ENCODE results near the gene ASPN.

ASPN gene

DNA sequence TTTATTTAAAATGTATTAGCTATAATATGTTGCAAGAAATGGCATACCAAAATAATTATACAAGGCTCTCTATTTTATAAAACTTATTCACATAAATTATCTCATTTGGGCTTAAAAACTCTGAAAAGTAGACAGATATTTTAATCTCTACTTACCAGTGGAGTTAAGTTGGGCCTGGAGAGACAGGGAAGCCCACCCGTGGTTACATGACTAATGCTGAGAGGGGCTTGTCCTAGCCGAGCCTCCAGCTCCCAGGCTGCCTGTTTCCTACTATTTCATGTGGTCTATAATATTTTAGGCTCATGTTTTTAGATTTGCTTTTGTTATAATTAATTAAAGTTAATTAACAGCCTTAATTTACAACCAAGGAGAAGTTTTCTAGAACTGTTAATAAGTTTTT is 20.9 kb upstream of the ASPN start:
- no peak for FAIRE-seq

DNA sequence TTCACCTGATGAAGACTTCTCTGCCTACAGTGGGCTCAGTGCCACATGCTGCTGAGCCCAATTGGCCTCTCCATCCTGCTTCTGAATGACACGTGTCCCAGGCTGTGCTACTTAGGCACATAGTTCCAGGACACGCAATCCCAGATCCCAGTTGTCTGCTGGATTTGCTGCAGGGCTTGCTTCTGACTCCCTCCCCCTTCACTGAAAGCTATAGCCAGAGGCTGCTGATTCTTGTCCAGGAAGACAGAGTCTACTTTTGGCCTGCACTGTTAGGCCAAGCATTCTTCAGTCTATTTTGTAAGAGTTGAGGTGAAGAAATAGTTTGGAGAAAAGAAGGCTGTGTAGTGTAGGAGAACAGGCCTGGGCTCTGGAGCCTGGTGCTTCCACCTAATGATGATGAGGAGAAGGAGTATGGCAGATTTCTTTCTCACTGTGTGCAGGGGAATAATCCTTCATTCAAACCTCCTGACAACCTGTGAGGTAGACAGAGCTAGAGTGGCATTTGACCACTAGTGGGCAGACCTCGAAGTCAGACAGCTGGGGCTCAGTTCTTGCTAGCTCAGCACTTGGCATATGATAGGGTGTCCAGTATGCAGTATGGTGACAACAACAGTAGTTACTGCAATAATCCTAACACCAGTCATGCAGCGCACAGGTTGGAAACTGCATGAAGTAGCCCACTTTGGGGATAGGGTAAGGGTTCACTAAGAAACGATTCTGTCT is 19.5 kb upstream of the ASPN start:
- no peak for FAIRE-seq

DNA sequence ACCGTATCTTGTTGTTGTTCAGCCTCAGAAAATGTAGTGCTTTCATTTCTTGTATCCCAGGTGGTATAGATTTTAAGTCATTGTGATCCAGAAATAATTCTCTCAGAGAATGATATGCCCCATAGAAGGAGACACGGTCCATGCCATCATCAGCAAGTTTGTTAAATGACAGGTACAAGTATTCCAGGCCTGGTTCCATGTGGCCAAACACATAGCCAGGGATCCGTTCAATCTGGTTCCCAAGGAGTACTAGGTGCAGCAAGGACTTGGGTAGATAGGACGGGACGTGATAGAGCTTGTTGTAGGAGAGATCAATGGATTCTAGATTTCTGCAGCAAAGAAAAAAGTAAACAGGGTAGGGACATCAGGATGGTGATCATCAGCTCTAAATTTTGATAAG is 18.4 kb upstream of the ASPN start:
- FAIRE-seq: no peak

DNA sequence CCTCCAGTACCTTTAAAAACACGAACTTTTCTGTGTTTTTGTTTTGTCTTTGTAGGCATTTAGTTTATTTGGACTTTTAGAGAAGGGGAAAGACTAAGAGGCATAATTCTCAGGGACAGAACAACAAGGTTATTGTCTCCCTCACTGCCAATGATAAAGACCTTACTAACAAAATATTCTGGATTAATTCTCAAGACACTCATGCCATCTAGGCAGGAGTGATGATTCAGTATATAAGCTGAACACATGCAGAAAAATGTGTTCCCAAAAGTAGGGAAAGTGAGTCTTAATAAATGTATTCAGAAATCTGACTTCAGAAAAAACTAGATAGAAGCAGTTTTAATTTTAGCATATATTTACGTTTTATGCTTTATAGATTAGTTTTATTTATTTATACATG is 17.4 kb upstream of the ASPN start:
- no peak for FAIRE-seq

DNA sequence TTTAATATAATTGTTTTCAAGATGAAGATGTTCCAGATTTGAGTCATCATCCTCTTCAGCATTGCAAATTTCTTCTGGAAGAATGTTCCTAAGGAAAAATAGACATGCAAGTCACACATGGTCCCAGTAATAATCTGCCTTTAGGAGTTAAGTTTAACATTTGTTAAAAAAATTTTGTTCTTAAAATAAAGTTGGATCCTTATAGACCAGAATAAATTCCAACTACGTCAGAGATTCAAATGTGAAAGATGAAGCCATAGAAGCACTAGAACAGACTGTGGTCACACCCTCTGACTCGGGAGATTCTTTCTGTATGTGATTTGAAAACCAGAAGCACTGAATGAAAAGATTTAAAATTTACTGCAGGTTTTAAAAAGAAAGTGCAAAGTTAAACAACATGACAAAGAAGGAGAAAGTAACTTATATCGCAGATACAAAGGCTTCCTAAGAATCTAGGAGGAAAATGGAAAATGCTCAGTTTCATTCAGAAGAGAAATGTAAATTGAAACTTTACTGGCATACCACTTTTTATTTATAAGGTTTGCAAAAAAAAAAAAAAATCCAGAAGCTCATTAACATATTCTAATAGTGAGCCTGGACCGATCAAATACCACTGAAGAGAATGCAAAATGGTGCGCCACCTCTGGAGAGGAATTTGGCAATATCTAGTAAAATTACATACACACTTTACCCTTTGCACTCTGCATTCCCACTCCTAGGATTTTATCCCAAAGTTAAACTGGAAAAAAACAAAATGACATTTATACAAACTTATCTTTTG is 14.3 kb upstream of the ASPN start:
- FAIRE-seq: no peak

DNA sequence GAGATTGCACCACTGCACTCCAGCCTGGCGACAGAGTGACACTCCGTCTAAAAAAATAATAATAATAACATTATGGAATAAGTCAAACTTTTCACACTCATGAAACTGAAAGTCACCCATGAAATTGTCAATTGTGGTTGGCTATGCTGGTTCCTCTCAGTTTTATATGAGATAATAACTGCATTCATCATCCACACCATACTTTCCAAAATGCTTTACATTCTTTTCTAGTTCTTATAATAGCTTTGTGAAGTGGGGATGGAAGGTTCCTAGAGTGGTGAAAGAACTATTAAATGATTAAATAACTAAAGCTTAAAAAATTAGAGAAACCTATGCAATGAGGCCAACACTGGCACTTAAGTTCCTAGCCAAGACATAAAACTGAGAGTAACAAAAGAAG is 12.6 kb upstream of the ASPN start:
- no peak for FAIRE-seq

DNA sequence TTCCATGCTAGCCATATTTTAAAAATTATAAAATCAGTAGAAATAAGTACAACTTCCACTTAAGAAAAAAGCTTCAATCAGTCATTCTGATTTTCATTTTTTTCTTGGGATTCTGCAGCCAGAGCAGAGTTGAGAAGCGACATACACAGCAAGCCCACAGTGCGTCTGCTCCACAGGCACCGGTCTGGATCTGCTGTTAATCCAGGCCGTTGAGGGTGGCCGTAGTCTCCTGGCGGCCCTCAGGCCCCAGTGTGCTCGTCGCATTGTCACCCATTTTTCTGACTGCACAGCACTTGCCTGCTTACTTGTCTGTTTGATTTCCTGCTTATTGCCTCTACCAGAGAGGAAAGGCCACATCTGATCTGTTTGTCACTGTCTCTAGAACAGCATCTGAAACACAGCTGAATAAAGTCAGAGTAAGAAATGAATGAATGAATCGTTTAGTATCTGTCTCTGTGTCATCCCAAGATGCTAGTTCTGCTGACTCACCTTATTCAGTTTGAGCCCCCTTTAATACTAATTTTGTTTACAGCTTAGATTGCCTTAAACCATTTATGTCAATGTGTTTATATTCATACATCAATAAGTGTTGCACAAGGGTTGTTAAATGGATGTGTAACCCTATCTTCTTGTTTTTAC is 11.6 kb upstream of the ASPN start:
- no peak for FAIRE-seq

DNA sequence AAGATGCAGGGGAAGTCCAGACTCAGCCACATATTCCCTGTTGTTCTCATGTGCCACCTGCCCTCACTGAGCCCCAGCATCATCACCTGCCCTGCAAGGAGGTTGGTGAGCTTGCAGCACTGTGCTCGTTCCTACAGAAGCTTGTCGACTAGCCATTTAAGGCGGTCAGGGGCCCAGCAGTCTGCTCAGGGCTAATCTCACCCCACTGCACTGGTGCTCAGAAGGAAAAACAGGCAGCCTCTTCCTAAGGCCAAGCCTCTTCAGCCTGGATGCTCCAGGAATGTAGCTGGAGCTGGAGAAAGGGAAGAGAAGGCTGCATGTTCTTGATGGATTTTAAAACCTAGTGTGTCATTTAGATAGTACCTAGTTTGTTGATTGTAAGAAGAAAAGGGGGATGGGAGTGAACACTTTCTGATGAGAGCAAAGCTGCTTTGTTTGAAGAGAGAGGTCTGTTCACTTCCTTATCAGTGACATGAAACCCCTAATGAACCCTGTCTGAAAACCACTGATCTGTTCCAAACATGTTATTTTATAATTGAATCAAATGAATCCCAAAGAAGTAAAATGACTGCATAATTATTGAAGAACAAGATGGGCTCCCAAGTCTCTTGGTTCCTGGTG is 10.6 kb upstream of the ASPN start:
- FAIRE-seq: no peak

DNA sequence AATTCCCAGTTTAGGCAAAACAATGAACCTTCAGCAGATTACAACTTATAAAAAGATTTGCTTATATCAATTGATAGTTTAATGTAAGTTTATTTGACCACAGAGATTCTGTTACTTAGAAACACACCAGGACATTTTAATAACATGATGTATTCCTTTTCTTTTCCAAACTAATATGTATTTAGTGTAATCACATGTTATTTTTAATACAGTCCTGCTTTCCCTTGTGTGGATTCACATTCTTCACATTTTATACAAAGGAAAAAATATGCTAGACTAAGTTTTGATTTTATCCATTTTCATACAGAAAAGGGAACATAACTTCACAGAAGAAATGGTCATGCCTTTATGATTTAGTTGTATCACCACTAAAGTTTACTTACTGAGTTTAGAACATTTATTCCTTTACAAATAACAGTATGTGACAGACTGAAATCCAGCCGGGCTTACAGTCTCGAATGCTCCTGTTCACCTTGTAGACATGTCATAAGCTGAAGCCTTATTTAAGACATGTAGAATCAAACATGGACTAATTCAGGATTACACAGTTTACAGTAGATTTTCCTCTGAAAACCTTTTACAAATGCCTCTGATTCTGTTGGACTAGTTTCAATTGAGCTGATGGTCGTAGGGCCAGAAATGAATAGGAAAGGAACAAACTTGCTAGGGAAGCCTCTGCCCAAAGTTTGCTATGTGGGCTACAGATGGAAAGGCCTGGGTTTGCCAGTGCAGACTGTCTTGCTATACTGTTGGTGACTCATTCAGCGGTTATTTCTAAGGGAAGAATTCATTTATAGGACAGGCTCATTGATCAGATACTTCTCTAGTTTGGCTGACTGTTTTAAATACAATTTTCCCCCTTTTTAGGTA is 6.6 kb upstream of the ASPN start:
- no peak for FAIRE-seq

DNA sequence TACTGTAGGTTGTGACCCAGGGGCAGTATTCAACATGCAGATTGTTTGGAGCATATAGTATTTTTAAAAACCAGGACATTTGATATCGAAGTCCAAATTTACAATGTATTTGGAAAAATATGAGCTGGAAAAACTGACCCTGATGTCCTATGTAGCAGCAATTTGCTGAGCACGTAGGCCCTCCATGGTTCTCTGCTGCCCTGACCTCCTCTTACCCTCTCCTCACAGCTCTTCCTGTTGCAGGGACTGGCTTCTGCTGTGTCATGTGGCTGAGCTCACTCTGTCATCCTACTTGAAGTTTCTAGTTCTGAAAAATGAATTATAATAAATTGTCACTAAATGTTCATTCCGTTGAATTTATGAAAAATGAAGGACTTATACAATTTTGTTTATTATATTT is 4.1 kb upstream of the ASPN start:
- no peak for FAIRE-seq

DNA sequence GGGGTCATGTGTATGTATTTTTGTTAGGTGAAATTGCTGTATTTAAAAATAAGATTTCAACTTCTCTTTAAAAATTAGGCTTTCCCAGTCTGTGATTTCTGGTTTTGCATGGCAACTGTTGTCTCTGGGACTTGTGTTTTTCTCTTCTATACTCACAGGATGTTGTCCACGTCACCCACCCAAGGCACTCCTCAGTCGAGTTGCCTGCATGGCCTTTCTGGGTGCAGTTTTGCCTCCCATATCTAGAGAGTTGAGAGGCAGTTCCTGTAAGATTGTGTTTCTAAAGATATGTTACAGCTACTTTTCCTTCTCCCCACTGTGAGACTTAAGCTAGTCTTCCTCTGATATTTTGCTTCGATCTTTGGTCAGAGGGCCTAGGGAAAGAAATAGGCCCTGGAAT is 2.3 kb upstream of the ASPN start:
- no peak for FAIRE-seq

DNA sequence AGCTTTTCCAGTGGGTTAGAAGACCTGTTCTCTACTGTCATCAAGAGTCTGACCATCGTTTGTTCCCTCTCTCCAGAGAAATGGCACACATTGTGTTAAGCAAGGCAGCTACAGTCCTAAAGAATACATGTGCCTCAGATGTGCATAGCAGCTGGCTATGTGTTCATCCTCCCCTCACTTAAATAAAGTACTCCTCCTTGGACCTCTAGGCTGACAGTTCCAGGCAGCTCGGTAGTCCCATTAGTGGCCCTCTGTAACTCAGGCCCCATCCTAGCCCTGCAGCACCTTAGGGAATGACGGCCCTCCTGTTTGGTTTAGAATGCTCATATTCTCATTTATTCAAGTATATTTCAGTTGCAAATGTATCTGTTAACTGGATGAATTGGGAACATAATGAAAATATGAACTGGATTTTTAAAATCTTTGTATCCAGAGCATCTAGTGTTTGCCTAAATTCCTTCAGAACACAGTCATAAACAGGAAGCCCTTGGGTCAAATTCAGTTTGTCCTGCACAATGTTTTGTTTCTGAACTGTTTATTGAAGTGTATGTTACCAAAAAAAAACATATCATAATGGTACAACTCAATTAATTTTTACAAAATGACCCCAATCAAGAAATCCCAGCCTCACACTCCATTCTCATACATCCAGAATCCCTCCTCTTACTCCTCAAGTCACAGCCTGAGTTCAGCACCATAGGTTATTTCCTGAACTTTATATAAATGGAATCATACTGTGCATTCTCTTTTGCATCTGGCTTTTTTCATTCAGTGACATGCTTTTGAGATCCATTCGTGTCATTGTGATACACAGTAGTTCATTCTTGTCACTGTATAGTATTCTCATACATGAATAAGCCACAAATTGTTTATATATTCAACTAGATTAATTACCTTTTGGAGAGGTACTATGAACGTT is 1.6 kb upstream of the ASPN start:
- no peak for FAIRE-seq

DNA sequence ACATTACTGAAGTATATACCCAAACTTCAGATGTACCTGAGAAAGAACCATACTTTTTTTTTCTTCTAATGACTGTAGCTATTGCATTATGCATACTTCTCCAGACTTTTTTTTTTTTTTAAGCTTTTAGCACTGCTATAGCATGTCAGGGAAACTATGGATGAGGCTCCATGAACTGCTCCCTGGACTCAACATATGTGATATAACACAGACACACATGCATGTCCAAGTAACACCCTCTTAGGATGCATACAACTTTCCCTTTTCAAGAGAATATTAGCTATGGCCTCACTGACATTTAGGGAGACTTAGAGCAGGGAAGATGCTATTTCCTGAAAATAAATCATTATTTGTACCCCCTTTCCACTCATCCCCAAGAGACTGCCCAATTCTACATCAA is 499 bp upstream of the ASPN start:
- no peak for FAIRE-seq

DNA sequence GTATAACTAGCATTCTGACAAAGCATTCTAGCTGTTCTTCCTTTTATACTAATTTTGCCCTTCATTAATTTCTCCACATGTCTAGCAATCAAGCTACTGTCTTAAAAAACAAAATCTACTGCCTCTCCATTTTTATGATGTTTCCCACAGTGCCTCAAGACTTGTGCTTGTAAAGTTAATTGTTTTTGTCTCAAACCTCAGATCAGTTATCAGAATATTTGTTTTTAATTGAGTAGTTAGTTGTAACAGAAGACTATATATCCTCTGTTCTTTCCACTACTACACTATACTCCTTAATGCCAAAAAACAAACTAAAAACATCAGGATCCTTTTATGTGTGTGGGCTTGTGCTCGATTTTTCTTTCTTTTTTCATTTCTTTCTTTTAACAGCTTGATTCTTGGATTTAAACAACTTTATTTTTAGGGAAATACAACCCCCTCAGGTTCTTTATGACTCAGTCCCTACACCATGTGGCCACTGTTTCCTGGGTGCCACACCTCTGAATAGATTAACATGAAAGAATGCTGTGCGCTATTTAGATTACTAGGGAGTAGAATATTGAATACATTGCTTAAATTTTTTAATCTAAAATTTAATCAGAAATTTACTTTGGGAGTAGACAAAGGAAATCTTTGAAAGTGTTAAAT is 1.2 kb downstream of the ASPN start:
- FAIRE-seq: no peak

DNA sequence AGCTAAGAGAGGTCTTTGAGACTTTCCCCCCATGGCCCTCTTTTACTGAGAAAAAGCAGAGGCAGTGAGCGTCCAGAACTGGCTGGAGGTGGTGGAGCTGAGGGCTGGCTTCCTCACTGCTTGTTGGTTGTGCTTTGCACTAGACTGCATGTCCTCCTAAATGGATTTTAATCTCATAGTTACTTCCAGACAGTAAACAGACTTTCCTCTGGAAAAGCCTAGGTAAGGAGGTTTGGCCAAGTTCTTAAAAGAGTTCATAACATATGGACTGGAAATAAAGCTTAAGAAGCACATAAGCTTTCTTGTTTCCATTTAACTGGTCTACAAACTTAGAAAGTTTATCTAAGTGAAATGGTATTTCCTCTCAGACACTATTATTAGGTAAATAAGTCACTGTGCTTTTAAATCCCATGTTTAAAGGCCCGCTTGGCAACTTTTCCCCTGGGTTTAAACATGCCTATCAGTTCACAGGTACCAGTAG is 2.0 kb downstream of the ASPN start:
- no peak for FAIRE-seq

DNA sequence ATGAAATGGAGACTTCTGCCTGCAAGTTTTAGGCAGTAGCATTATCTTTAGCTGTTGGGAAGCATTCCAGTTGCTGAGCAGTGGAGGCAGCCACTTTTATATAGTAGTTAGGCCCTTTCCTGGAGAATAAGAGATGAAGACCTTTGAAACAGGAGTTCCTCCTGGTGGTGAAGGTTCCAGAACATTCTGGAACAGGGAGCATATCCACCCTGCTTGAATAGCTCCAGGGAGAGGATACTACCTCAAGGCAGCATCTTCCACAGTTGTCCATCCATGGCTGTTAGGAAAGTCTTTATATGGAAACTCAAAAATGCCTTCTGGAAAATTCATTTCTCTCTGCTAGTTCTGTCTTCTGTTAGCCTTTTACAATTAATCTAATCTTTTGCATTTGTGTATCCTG is 3.0 kb downstream of the ASPN start:
- FAIRE-seq: no peak

DNA sequence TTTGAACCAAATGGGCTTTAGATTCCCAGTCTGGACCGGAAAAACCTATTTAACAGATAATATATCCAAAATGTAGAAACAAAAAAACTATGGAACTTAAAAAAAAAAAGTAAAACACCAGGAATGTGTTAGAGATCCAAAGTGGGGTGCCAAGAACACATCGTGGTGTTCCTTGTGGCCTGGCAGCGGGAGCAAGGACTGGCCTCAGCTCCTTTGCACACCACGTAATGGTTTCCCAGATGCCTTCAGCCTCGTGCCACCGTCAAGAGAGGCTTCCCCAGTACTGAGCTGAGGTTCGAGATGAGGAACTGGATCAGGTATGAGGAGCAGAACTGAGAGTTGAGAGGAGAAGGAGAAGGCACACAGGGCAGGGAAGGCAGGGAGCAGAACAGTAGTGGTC is 3.5 kb downstream of the ASPN start:
- no peak for FAIRE-seq

DNA sequence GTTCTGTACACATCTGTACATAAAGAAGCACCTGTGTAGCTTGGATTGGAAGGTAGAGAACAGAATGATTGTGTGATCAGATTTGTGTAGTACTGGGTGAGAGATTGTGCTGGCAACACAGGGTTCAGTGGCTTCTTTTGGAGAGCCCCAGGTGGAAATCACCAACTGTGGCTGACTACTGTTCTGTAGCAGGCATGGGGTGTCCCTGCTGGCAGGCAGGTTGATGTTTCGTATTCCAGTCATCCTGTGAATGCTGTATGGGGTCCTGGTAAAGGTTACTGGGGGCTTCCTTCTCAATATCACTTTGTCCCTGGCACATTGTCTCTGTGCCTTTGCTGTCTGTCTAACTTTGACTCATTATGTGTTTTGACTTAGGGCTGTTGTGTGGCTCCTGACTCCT is 5.3 kb downstream of the ASPN start:
- FAIRE-seq: no peak

DNA sequence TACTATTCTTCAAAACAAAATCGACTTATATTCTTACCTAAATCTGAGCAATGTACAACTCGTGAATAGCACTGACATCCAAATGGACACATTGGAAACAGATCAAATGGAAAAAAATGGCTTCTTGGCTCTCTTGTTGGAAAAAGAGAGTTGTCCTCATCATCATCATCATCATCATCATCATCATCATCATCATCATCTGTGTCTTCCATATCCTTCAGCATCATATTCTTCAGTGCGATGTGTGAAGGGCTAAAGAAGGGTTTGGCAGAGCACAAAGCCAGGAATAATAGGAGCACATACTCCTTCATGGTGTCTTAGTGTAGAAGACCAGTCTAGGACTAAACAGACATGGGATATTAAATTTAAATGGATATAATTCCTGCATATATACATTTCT is 7.7 kb downstream of the ASPN start:
- no peak for FAIRE-seq

DNA sequence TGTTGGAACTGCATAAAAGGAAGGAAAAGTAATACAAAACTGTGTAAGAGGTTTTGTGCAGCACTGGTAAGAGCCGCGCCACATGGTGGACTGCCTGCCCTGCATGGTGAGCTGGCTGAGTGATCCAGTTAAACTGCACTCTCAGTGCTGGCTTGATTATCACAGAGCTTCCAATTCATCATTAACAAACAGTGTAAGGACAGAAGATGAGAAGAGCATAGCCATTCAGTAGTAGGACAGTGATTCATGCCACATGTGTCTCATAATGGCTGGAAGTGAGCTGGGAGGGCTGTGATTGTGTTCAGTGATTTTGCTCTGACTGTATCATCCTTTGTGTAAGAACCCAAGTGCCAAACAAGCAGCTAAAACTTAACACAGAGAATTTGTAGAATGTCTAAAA is 14.1 kb downstream of the ASPN start:
- no peak for FAIRE-seq

DNA sequence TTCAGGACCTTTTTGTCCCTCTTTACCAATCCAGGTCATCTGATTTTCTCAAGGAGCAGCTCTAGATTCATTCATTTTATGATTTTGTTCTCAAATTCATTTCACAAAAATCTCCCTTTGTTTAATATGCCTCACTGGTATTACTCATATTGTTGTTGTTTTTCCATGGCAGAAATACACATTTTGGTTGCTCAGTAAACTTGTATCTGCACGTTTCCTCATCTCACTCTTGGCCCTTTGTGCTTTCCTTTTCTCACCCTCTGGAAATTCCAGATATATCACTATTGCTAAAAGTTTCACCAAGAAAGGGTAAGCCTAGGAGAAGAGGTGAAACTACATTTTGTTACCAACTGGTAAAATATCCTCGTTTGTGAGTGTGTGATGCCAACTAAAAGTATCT is 14.8 kb downstream of the ASPN start:
- FAIRE-seq: no peak

All from TTC549 (cell line).